GM18870 (cell line): ENCODE results near the gene ZNF212.
"Not testable (repeated sequence)": the region's sequence is repeated elsewhere in the genome, so short reads cannot be mapped to it uniquely, and the experiment has no call there.

ENCODE experiments used
- ATAC-seq: cut with Tn5 transposase; IDR thresholded peaks from one replicate; pipeline ENCODE4 v1.9.1; 2021; ENCODE audit warnings: moderate library complexity; ENCODE audit not compliant: unreplicated experiment

Gene ZNF212

GRCh38 chr7:149218469-149219420, 20.7 kb upstream of the ZNF212 start:
- ATAC-seq = no peak

DNA sequence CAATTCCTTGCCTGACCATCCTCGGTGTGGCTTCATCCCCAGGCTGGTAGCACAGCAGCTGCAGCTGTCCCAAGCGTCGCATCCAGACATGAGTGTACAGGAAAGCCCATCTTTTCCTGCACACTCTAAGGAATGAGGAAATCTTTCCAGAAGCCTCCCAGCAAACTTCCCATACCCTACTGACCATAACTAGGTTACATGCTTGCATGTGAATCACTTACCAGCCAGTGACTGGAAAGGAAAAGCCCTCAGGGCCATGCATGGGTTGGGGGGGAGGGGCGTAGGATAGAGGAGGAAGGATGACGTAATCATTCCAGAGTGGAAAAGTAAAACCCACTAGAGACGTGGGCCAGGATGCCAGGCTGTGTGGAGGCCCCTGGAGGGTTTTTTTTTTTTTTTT, 18.9 kb upstream of the ZNF212 start:
- ATAC-seq = no peak

- ATAC-seq = no peak
Observed at GRCh38 chr7:149223176-149223575, 16.3 kb upstream of the ZNF212 start.

- ATAC-seq = no peak
Observed at GRCh38 chr7:149223761-149224160, 15.7 kb upstream of the ZNF212 start.

DNA sequence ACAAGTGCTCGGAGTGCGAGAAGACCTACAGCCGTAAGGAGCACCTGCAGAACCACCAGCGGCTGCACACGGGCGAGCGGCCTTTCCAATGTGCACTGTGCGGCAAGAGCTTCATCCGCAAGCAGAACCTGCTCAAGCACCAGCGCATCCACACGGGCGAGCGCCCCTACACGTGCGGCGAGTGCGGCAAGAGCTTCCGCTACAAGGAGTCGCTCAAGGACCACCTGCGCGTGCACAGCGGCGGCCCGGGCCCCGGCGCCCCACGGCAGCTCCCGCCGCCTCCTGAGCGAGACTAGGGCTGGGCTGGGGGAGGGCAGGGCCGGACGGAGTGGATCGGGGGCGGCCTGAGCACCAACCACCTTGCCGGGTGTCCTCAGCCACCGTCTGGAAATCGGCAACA, 15.1 kb upstream of the ZNF212 start:
- no peak for ATAC-seq

DNA sequence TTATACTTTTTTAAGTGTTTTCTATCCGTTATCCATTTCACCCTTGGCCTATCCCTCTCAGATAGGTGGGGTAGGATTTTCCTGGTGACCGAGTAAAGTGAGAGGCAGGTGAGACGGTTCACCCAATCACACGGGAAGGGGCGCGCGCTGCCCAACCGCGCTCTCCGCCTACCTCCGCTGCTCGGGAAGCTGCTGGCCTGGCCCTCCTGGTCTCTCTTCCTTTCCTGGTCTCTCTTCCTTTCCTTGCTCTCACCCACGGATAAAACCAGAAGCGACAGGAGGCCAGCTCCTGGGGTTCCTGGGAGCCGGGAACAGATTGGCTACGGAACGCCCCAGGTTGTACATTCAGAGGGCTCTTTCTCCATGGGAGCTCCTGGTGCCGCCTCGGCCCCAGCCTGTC, 14.3 kb upstream of the ZNF212 start:
- no peak for ATAC-seq

GRCh38 chr7:149225656-149226055, 13.8 kb upstream of the ZNF212 start:
- ATAC-seq = no peak

DNA sequence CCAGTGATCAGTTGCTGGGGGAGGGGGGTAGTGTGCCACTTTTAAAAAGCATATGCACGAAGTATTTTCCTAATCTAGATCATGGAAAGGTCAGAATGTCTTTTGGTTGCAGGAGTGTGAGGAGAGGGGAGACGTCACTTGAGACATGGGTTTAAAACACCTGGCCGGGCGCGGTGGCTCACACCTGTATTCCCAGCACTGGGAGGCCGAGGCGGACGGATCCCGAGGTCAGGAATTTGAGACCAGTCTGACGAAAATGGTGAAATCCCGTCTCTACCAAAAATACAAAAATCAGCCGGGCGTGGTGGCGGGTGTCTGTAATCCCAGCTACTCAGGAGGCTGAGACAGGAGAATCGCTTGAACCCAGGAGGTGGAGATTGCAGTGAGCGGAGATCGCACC, 13.1 kb upstream of the ZNF212 start:
- ATAC-seq = not testable (repeated sequence)

DNA sequence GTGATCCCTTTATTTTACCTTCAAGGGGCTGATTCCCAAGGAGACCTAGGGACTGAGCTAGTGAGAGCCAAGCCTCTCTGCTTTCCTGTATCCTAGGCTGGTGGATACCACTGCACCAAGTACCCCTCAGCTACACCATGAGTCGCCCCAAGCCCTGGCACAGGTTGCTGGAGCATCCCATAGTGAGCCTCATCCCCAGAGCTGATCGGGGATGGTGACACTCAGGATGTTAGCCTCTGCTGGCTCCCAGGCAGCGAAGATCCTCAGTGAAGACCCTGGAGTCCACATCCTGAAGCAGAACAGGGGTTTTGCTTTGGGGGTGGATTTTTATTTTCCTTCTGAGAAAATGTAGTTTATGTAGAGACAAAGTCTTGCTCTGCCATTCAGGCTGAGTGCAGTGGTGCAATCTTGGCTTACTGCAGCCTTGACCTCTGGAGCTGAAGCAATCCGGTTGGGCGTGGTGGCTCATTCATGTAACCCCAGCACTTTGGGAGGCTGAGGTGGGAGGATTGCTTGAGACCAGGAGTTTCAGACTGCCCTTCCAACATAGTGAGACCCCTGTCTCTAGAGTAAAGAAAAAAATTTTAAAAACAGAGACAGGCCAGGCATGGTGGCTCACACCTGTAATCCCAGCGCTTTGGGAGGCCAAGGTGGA, 12.5 kb upstream of the ZNF212 start:
- no peak for ATAC-seq

DNA sequence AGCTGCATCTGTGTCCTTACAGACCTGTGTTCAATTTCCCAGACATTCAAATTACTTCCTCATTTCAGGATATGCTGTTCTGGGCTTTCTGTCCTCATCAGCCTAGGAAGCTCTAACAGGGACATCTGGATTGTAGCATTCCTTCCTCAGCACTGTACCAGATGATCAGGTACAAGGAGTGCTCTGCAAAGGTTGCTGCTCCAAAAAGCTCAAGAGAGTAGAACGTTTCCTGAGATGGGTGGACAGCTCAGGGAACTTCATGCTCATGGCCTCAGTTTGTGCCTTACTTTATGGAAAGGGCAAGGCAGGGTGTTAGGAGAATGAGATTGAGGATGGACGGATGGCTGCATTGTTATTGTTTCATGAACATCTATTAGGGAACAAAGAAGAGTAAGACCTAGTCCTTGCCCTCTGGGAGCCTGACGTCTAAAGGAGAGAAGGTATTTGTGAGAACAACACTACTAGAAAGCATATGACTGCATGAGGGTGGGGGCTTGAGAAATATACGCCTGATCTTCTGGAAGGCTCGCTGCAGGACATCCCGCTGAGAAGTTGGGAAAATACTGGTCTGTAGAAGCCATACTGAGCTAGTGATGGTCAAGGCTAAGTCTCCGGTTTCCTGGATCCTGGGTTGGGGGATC, 10.5 kb upstream of the ZNF212 start:
- ATAC-seq = no peak

- ATAC-seq = no peak
Observed at GRCh38 chr7:149229526-149229925, 9.9 kb upstream of the ZNF212 start.

GRCh38 chr7:149232362-149232761, 7.1 kb upstream of the ZNF212 start:
- ATAC-seq = no peak

- ATAC-seq = not testable (repeated sequence)
Observed at GRCh38 chr7:149233655-149234204, 5.7 kb upstream of the ZNF212 start.

- no peak for ATAC-seq
Observed at GRCh38 chr7:149237502-149237901, 1.9 kb upstream of the ZNF212 start.

- ATAC-seq = no peak
Observed at GRCh38 chr7:149238051-149238450, 1.4 kb upstream of the ZNF212 start.

- no peak for ATAC-seq
Observed at GRCh38 chr7:149240637-149241036, 1.2 kb downstream of the ZNF212 start.

DNA sequence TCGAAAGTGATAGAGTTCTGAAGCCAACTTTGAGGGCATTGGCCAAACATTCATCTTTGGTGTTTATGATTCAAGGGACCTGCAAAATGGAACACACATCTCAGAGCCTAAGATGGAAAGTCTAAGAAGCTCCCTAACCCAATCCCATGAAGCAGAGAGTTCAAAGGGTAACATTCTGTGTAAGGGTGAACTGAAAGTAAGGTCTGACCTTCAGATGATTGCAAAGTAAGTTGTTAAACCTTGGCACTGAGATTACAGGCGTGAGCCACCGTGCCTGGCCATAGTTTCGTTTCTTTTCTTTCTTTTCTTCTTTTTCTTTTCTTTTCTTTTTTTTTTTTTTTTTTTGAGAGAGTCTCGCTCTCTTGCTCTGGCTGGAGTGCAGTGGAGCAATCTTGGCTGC, 2.2 kb downstream of the ZNF212 start:
- no peak for ATAC-seq

DNA sequence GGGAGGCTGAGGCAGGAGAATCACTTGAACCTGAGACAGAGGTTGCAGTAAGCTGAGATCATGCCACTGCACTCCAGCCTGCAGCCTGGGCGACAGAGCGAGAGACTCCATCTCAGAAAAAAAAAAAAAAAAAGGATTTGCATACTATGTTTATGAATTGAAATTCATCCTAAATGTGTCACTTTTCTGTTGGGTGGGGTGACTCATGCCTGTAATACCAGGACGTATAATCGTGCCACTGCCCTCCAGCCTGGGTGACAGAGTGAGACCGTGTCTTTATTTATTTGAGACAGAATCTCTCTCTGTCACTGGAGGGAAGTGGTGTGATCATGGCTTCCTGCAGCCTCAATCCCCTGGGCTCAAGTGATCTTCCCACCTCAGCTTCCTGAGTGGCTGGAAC, 5.8 kb downstream of the ZNF212 start:
- peak; percentile 65 for ATAC-seq

DNA sequence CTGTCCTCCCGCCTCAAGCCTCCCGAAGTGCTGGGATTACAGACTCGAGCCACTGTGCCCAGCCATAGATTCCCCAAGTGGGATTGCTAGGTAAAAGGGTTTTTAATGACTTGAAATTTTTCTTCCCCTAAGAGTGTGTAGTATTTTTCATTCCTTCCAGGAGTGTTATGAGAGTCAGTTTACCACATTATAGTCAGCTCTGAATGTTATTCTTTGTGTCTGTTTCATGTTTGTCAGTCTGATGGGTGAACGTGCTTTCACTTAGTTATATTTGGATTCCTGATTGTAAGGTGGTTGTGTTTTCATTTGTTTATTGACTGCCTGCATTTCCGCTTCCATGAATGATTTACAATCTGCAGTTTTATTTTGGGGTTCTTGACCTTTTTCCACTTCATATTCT, 6.3 kb downstream of the ZNF212 start:
- peak; percentile 26 for ATAC-seq

DNA sequence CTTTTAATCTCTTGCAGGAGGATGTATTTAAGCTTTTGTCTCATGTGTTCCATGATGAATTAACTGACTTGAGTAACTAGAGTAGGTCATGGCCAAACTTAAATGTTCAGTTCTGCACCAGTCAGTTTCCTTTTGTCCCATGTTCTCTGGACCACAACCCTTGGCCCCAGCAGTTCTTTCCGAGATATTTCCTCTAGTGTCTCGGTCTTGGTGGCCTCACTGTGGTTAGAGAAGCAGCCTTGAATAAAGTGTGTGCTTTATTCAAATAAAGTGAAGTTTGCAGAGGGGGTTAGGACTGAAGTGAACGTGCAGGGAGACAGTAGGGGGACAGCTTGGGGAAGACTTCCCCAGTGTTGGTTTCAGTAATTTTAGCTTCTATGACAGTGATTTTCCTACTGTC, 9.3 kb downstream of the ZNF212 start:
- ATAC-seq = no peak

- ATAC-seq = not testable (repeated sequence)
Observed at GRCh38 chr7:149250151-149250550, 10.7 kb downstream of the ZNF212 start.
